SJSA1 (cell line): ENCODE results near the gene MMP8. TPM values are rescaled to one million over a fixed set of nuclear protein-coding genes. Genes with fewer than 3 reads are reported as not detected.

Experiments used
- DNase-seq, 2 experiments: peaks; one replicate each; pipeline ENCODE4 v3.0.0-alpha.2; 2015 to 2020; ENCODE audit warnings: low spot score in 2 of 2, low read depth in 1 of 2
- H3K27ac ChIP-seq: fragments of 250-450 bp; sonication (Bioruptor Pico); 2 replicates; pipeline ENCODE4 v1.5.1; 2020; ENCODE audit warnings: mild to moderate bottlenecking, moderate library complexity
- H3K27me3 ChIP-seq: fragments of 250-450 bp; sonication (Bioruptor Pico); replicated peaks from 2 replicates; pipeline ENCODE4 v1.5.1; 2020; ENCODE audit warnings: mild to moderate bottlenecking, moderate library complexity
- H3K36me3 ChIP-seq: fragments of 250-450 bp; sonication (Bioruptor Pico); 2 replicates; pipeline ENCODE4 v1.5.1; 2020; ENCODE audit warnings: mild to moderate bottlenecking
- H3K4me1 ChIP-seq: fragments of 250-450 bp; sonication (Bioruptor Pico); replicated peaks from 2 replicates; pipeline ENCODE4 v1.6.1; 2021; ENCODE audit warnings: mild to moderate bottlenecking
- H3K4me3 ChIP-seq: fragments of 250-450 bp; sonication (Bioruptor Pico); 2 replicates; pipeline ENCODE4 v1.5.1; 2020; ENCODE audit warnings: mild to moderate bottlenecking
- H3K9me3 ChIP-seq: fragments of 250-450 bp; sonication (Bioruptor Pico); replicated peaks from 2 replicates; pipeline ENCODE4 v1.5.1; 2020; ENCODE audit warnings: mild to moderate bottlenecking
- total RNA-seq: library from RNA; depleted of rRNA; stranded (reverse); fragments of >200 nt; shearing (Covaris generic); gene quantifications from 2 replicates; pipeline ENCODE4 v1.2.3, GENCODE V29; 2014

MMP8 gene
- total RNA-seq, 1 experiment from 2014 or later: not detected

- H3K4me1 ChIP-seq: no peaks in the 10 kb centered on the region
- H3K27ac ChIP-seq: no peak within 1 kb of the TSS
- H3K9me3 ChIP-seq: no peaks in the 10 kb centered on the region
- no peak for DNase-seq
- no peaks in the 10 kb centered on the region for H3K27me3 ChIP-seq
- H3K36me3 ChIP-seq: no peaks in the 10 kb centered on the region
- no peak within 1 kb of the TSS for H3K4me3 ChIP-seq
Observed at GRCh38 chr11:102705626-102706025, 19.1 kb downstream of the MMP8 start, which contains the start of gene MMP27. Gene MMP27 (minus strand): TSS chr11:102705769. CDS start chr11:102705714, 55 bp downstream.

GRCh38 chr11:102704841-102705240 is 19.9 kb downstream of the MMP8 start:
- no peaks in the 10 kb centered on the region for H3K4me1 ChIP-seq
- H3K27ac ChIP-seq: no peak overlapping the region
- H3K36me3 ChIP-seq: no peaks in the 10 kb centered on the region
- DNase-seq: no peak
- H3K27me3 ChIP-seq: no peaks in the 10 kb centered on the region
- H3K9me3 ChIP-seq: no peaks in the 10 kb centered on the region
- no peak overlapping the region for H3K4me3 ChIP-seq

GRCh38 chr11:102703826-102704493 is 20.8 kb downstream of the MMP8 start:
- Histone ChIP-seq H3K4me1 (no peaks in the 10 kb centered on the region), H3K27me3 (no peaks in the 10 kb centered on the region), H3K27ac (no peak overlapping the region), H3K4me3 (no peak overlapping the region), H3K36me3 (no peaks in the 10 kb centered on the region), H3K9me3 (no peaks in the 10 kb centered on the region)
- DNase-seq: no peak

GRCh38 chr11:102695201-102695600 is 29.6 kb downstream of the MMP8 start:
- no peak overlapping the region for H3K4me3 ChIP-seq
- H3K9me3 ChIP-seq: no peaks in the 10 kb centered on the region
- H3K27ac ChIP-seq: no peak overlapping the region
- H3K36me3 ChIP-seq: no peaks in the 10 kb centered on the region
- H3K4me1 ChIP-seq: no peaks in the 10 kb centered on the region
- DNase-seq: no peak
- H3K27me3 ChIP-seq: no peaks in the 10 kb centered on the region

- H3K27ac ChIP-seq: no peak overlapping the region
- no peaks in the 10 kb centered on the region for H3K27me3 ChIP-seq
- H3K36me3 ChIP-seq: no peaks in the 10 kb centered on the region
- DNase-seq: no peak
- H3K4me1 ChIP-seq: no peaks in the 10 kb centered on the region; the same call in 1 of the 2 replicates
- no peak overlapping the region for H3K4me3 ChIP-seq
- H3K9me3 ChIP-seq: no peaks in the 10 kb centered on the region
Observed at GRCh38 chr11:102685754-102686153, 39.0 kb downstream of the MMP8 start.

- DNase-seq: no peak
- Histone ChIP-seq H3K4me1 (no peaks in the 10 kb centered on the region; the same call in 1 of the 2 replicates), H3K9me3 (no peaks in the 10 kb centered on the region), H3K4me3 (no peak overlapping the region), H3K27me3 (no peaks in the 10 kb centered on the region), H3K36me3 (no peaks in the 10 kb centered on the region), H3K27ac (no peak overlapping the region)
Observed at GRCh38 chr11:102685338-102685737, 39.4 kb downstream of the MMP8 start.

- no peak for DNase-seq
- Histone ChIP-seq H3K27ac (no peak overlapping the region), H3K27me3 (no peaks in the 10 kb centered on the region), H3K4me3 (no peak overlapping the region), H3K4me1 (no peaks in the 10 kb centered on the region; the same call in 1 of the 2 replicates), H3K36me3 (no peaks in the 10 kb centered on the region), H3K9me3 (no peaks in the 10 kb centered on the region)
Observed at GRCh38 chr11:102683277-102683676, 41.5 kb downstream of the MMP8 start.

GRCh38 chr11:102680945-102681344 is 43.8 kb downstream of the MMP8 start:
- no peaks in the 10 kb centered on the region for H3K9me3 ChIP-seq
- H3K36me3 ChIP-seq: no peaks in the 10 kb centered on the region
- no peak for DNase-seq
- no peak overlapping the region for H3K27ac ChIP-seq
- no peak overlapping the region for H3K4me3 ChIP-seq
- no peaks in the 10 kb centered on the region; the same call in 1 of the 2 replicates for H3K4me1 ChIP-seq
- H3K27me3 ChIP-seq: no peaks in the 10 kb centered on the region

- DNase-seq: no peak
- Histone ChIP-seq H3K27me3 (no peaks in the 10 kb centered on the region), H3K36me3 (no peaks in the 10 kb centered on the region), H3K9me3 (no peaks in the 10 kb centered on the region), H3K4me3 (no peak overlapping the region), H3K4me1 (no peaks in the 10 kb centered on the region), H3K27ac (no peak overlapping the region)
Observed at GRCh38 chr11:102678022-102678421, 46.7 kb downstream of the MMP8 start.

GRCh38 chr11:102676084-102676483 is 48.7 kb downstream of the MMP8 start:
- no peak overlapping the region for H3K4me3 ChIP-seq
- no peak overlapping the region for H3K27ac ChIP-seq
- no peaks in the 10 kb centered on the region for H3K4me1 ChIP-seq
- no peak for DNase-seq
- no peaks in the 10 kb centered on the region for H3K36me3 ChIP-seq
- H3K9me3 ChIP-seq: no peaks in the 10 kb centered on the region
- H3K27me3 ChIP-seq: no peaks in the 10 kb centered on the region

GRCh38 chr11:102669664-102670063 is 55.1 kb downstream of the MMP8 start:
- Histone ChIP-seq H3K4me3 (no peak overlapping the region), H3K27ac (no peak overlapping the region), H3K27me3 (no peaks in the 10 kb centered on the region), H3K9me3 (no peaks in the 10 kb centered on the region), H3K36me3 (no peaks in the 10 kb centered on the region), H3K4me1 (no peaks in the 10 kb centered on the region)
- no peak for DNase-seq

GRCh38 chr11:102666331-102666957 is 58.3 kb downstream of the MMP8 start:
- Histone ChIP-seq H3K27ac (no peak overlapping the region), H3K4me3 (no peak overlapping the region), H3K4me1 (no peaks in the 10 kb centered on the region), H3K36me3 (no peaks in the 10 kb centered on the region), H3K9me3 (no peaks in the 10 kb centered on the region), H3K27me3 (no peaks in the 10 kb centered on the region)
- DNase-seq: peak; percentile 11 to 40

- Histone ChIP-seq H3K36me3 (no peaks in the 10 kb centered on the region), H3K27ac (no peak overlapping the region), H3K4me1 (no peaks in the 10 kb centered on the region), H3K27me3 (no peaks in the 10 kb centered on the region), H3K9me3 (no peaks in the 10 kb centered on the region), H3K4me3 (no peak overlapping the region)
- DNase-seq: no peak
Observed at GRCh38 chr11:102664001-102664752, 60.6 kb downstream of the MMP8 start.

- Histone ChIP-seq H3K4me3 (no peak overlapping the region), H3K9me3 (no peaks in the 10 kb centered on the region), H3K36me3 (no peaks in the 10 kb centered on the region), H3K27me3 (no peaks in the 10 kb centered on the region), H3K27ac (no peak overlapping the region), H3K4me1 (no peaks in the 10 kb centered on the region)
- DNase-seq: no peak
Observed at GRCh38 chr11:102662607-102663006, 62.1 kb downstream of the MMP8 start.
